C4-2B (cell line): ENCODE data around the gene SRSF3.

Experiments used
- ZFX ChIP-seq: fragments of 450-650 bp; IDR thresholded peaks from 2 replicates; pipeline ENCODE4 v1.6.1; 2017
- TF ChIP-seq, protein P1 (sequence below): fragments of 450-650 bp; conservative IDR thresholded peaks from 2 replicates; pipeline ENCODE4 v1.5.1; 2017; ENCODE audit warnings: mild to moderate bottlenecking

DNA sequence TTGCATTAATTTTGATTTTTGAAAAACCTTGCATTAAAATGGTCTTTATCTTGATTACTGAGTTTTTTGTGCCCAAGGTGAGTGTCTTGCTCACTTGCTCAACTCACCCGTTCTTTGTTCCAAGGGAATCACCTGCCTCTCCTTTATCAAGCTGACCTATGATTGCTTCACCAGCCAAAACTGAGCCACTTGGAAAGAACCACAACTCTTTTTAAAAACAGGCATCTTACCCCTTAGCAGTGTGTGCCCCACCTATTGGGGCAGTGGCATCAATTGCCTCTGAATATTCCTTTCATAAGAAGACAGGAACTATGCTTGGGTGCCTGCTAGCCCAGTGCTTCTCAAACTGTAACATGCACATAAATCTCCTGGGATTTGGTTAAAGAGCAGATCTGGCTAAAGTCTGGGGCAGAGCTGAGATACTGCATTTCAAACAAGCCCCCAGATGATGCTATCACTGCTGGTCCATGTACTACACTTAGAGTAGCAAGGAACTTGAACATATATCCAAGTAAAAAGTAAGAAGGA, 43.6 kb upstream of the SRSF3 start:
- TF ChIP-seq, protein P1, sequence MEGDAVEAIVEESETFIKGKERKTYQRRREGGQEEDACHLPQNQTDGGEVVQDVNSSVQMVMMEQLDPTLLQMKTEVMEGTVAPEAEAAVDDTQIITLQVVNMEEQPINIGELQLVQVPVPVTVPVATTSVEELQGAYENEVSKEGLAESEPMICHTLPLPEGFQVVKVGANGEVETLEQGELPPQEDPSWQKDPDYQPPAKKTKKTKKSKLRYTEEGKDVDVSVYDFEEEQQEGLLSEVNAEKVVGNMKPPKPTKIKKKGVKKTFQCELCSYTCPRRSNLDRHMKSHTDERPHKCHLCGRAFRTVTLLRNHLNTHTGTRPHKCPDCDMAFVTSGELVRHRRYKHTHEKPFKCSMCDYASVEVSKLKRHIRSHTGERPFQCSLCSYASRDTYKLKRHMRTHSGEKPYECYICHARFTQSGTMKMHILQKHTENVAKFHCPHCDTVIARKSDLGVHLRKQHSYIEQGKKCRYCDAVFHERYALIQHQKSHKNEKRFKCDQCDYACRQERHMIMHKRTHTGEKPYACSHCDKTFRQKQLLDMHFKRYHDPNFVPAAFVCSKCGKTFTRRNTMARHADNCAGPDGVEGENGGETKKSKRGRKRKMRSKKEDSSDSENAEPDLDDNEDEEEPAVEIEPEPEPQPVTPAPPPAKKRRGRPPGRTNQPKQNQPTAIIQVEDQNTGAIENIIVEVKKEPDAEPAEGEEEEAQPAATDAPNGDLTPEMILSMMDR = no peak
- no peak for TF ChIP-seq ZFX
